Subcutaneous adipose tissue (tissue), 4 donors: ENCODE results near the gene TCTN3. TPM values are rescaled to one million over a fixed set of nuclear protein-coding genes. Genes with fewer than 3 reads are reported as not detected.

Experiments used
- total RNA-seq, 4 donors: library from RNA; depleted of rRNA; stranded (reverse); fragments of >200 nt; gene quantifications; one replicate each; pipeline ENCODE4 v1.1.0, GENCODE V29; 2016
- TF ChIP-seq, protein P1 (sequence below): fragments of 450-650 bp; IDR thresholded peaks from one replicate; pipeline ENCODE4 v1.5.1; 2016; ENCODE audit warnings: low read depth, mild to moderate bottlenecking, control low read depth, antibody characterized with exemption, moderate library complexity

The TCTN3 gene
- total RNA-seq, 4 donors from 2014 or later: 16.0 to 27.6 (median 17.7) TPM

DNA sequence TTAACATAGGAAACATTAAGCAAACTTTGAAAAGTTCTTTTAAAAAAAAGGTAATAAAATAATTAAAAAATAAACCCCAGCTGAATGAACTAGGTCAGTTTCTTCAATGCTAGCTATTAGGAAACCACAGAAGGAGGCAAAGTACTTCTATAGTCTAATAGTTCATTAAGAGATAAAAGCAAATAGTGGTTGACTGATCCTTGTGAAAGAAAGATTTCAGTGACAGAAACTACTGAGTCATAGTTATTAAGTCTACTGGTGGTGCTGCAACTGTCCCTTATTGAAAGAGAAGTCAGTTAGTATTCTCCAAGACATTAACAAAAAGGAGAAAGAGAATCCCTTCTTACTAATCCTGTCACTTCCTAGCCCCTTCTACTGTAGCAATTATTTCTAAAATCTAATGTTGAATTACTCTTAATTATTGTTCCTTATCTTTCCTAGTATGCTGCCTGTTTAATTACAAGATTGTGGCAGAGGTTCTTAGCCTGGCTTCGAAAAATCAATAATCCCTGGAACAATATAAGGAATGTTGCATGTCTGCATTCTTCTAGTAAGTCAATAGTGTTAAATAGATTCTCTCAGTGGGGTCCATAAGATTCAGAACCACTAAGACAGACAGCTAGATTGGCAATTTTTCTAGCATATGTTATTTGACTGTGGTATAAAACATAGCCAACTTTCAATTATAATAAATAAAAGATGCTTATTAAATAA, 18.2 kb downstream of the TCTN3 start:
- TF ChIP-seq, protein P1, sequence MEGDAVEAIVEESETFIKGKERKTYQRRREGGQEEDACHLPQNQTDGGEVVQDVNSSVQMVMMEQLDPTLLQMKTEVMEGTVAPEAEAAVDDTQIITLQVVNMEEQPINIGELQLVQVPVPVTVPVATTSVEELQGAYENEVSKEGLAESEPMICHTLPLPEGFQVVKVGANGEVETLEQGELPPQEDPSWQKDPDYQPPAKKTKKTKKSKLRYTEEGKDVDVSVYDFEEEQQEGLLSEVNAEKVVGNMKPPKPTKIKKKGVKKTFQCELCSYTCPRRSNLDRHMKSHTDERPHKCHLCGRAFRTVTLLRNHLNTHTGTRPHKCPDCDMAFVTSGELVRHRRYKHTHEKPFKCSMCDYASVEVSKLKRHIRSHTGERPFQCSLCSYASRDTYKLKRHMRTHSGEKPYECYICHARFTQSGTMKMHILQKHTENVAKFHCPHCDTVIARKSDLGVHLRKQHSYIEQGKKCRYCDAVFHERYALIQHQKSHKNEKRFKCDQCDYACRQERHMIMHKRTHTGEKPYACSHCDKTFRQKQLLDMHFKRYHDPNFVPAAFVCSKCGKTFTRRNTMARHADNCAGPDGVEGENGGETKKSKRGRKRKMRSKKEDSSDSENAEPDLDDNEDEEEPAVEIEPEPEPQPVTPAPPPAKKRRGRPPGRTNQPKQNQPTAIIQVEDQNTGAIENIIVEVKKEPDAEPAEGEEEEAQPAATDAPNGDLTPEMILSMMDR: no peak

DNA sequence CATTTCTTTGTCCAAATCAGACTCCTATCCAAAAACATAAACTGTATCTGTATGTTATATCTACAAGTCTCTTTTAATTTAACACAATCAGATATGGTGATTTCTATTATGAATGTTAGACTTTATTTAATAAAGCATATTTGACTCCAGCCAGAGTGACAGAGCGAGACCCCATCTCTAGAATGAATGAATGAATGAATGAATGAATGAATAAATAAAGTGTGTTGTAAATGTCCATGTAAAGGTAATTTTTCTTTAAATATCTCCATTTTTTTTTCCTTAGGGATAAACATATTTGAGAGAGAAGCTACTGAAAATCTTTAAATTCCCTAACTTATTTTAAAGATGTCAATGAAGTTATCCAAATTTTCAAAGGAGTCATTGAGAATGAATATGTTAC, 19.1 kb downstream of the TCTN3 start:
- TF ChIP-seq, protein P1: no peak

- TF ChIP-seq, protein P1: no peak
Observed at GRCh38 chr10:95664543-95664942, 29.2 kb downstream of the TCTN3 start.

DNA sequence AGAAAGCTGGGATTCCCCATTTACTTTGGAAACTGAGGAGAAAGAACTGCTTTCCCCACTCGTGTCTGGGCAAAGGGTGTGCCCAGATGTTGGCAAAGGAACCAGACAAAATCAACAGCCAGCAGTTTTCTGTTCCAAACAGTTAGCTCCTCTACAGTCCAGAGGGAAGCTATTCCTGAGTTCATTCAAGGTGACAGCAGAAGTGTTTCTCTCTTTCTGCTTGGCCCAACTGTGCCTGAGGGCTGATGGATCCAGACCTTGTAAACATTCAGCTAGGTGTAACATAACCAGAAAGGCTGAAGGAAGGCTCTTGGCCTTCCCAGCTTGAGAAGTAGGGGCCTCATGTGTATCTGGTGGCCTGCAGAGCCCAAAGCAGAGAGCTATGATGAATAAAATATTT, 30.2 kb downstream of the TCTN3 start:
- TF ChIP-seq, protein P1: no peak

DNA sequence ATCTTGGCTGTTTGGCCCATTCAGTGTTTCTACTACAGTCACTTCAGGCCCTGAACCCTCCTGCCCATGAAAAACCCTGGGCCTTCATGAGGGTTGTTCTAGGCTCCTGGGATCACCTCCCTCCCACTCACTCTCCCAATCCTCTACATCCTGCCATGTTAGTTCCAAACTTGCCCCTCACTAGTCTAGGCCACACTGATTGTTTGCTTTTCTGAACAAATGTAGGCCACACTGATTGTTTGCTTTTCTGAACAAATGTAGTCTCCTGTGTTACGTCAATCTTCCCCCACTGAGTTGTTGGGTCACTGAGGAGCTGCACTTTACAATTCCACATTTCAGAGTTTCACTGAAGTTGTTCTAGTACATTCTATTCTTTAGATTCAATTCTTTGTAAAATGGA, 31.9 kb downstream of the TCTN3 start:
- TF ChIP-seq, protein P1: no peak

DNA sequence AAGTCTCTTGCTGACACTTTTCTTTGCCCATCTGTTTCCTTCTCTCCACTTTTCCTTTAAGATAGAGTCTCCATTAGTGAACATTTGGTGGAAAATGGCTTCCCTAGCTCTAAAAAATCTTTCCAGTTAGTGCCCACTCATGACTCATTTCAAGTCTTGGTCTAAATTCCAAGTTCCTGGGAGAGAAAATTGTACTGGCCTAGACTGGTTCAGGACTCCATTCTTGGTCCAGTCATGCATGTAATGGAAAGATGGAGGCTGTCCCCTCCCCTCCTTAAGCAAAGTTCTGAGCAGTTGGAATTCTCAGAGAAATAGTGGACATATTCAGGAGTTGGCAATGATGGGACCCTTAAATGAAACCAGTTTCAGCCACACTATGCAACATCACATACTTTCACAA, 33.4 kb downstream of the TCTN3 start:
- TF ChIP-seq, protein P1: no peak

- TF ChIP-seq, protein P1: no peak
Observed at GRCh38 chr10:95657250-95657649, 36.5 kb downstream of the TCTN3 start.
